Measurements from ENCODE around the gene EXD1. TPM values are rescaled to one million over a fixed set of nuclear protein-coding genes. Genes with fewer than 3 reads are reported as not detected.
"Not testable (repeated sequence)": the region's sequence is repeated elsewhere in the genome, so short reads cannot be mapped to it uniquely, and the experiment has no call there.

Gene EXD1
- total RNA-seq, 1 experiment from 2014 or later = 0.26 TPM

- POLR2A ChIA-PET = interaction anchor here (0.7 kb wide), 2 partner anchors 144 to 214 kb away, joined by 3 to 5 read pairs; no protein-coding TSS in a partner anchor
- Mint-ChIP-seq H3K27me3 (ENCODE audit: low read depth) (no peaks in the 10 kb centered on the region), H3K9me3 (no peaks in the 10 kb centered on the region), H3K4me1 (no peaks in the 10 kb centered on the region), H3K4me3 (no peak overlapping the region), H3K27ac (no peak overlapping the region), H3K36me3 (no peaks in the 10 kb centered on the region)
- DNase-seq (ENCODE audit: low spot score) (no peak), ATAC-seq (no peak)
- CTCF ChIA-PET = no interaction called here
- TF ChIP-seq ZNF416 (CRISPR knock-in tag; IDR thresholded peaks at IDR 0.05) (no peak), ZNF423 (CRISPR knock-in tag; IDR thresholded peaks at IDR 0.05) (no peak), GRHL2 (CRISPR knock-in tag; IDR thresholded peaks at IDR 0.05; ENCODE audit: insufficient replicate concordance, severe bottlenecking) (no peak), USF2 (CRISPR knock-in tag; IDR thresholded peaks at IDR 0.05) (no peak), CDX4 (CRISPR knock-in tag; IDR thresholded peaks at IDR 0.05; ENCODE audit: borderline replicate concordance) (no peak), SMAD4 (CRISPR knock-in tag; IDR thresholded peaks at IDR 0.05) (no peak), E2F1 (CRISPR knock-in tag; IDR thresholded peaks at IDR 0.05) (no peak), FOXK1 (CRISPR knock-in tag; IDR thresholded peaks at IDR 0.05) (no peak), NR1H2 (CRISPR knock-in tag; IDR thresholded peaks at IDR 0.05) (no peak), STAT6 (CRISPR knock-in tag; conservative IDR thresholded peaks at IDR 0.05; ENCODE audit: low read depth) (no peak), TEAD1 (CRISPR knock-in tag; IDR thresholded peaks at IDR 0.05) (no peak), ZBTB21 (CRISPR knock-in tag; IDR thresholded peaks at IDR 0.05; ENCODE audit: borderline replicate concordance) (no peak), IRF2 (CRISPR knock-in tag; IDR thresholded peaks at IDR 0.05; ENCODE audit: borderline replicate concordance, low read depth) (no peak), OVOL2 (CRISPR knock-in tag; IDR thresholded peaks at IDR 0.05; ENCODE audit: borderline replicate concordance) (no peak), NFYB (CRISPR knock-in tag; conservative IDR thresholded peaks at IDR 0.05; ENCODE audit: low read depth) (no peak)
Measured at GRCh38 chr15:41139619-41140018, 90.9 kb downstream of the EXD1 start.

GRCh38 chr15:41139112-41139511 lies 91.4 kb downstream of the EXD1 start:
- POLR2A ChIA-PET = interaction anchor here (0.7 kb wide), 2 partner anchors 144 to 213 kb away, joined by 3 to 5 read pairs; no protein-coding TSS in a partner anchor
- H3K4me1 Mint-ChIP-seq; ATAC-seq; DNase-seq (ENCODE audit: low spot score); H3K4me3 Mint-ChIP-seq; H3K27ac Mint-ChIP-seq; H3K36me3 Mint-ChIP-seq; H3K9me3 Mint-ChIP-seq; H3K27me3 Mint-ChIP-seq (ENCODE audit: low read depth): not testable (repeated sequence)
- CTCF ChIA-PET = interaction anchor here (0.7 kb wide), 1 partner anchor 46 kb away, joined by 4 read pairs; no protein-coding TSS in a partner anchor

GRCh38 chr15:41135580-41135979 lies 95.0 kb downstream of the EXD1 start:
- H3K4me3 Mint-ChIP-seq; DNase-seq (ENCODE audit: low spot score); POLR2A ChIA-PET; ATAC-seq; H3K4me1 Mint-ChIP-seq; H3K27me3 Mint-ChIP-seq (ENCODE audit: low read depth); H3K27ac Mint-ChIP-seq; CTCF ChIA-PET; H3K36me3 Mint-ChIP-seq: not testable (repeated sequence)
- peaks cover 16% of the 10 kb centered on the region for H3K9me3 Mint-ChIP-seq

- POLR2A ChIA-PET = no interaction called here
- TF ChIP-seq ZSCAN18 (CRISPR knock-in tag; IDR thresholded peaks at IDR 0.05) = no peak
- no peak for TF ChIP-seq CREM (CRISPR knock-in tag; IDR thresholded peaks at IDR 0.05)
- TF ChIP-seq PRRX2 (CRISPR knock-in tag; IDR thresholded peaks at IDR 0.05) = no peak
- TF ChIP-seq CTCF (IDR thresholded peaks at IDR 0.05) = no peak
Measured at GRCh38 chr15:41133454-41133853, 97.1 kb downstream of the EXD1 start.

More at GRCh38 chr15:41133454-41133853, 97.1 kb downstream of the EXD1 start:
- Mint-ChIP-seq H3K4me1 (no peaks in the 10 kb centered on the region), H3K4me3 (no peak overlapping the region), H3K27ac (no peak overlapping the region), H3K36me3 (no peaks in the 10 kb centered on the region), H3K9me3 (peaks cover 16% of the 10 kb centered on the region), H3K27me3 (ENCODE audit: low read depth) (no peaks in the 10 kb centered on the region)
- DNase-seq (ENCODE audit: low spot score) = no peak
- no peak for ATAC-seq
- CTCF ChIA-PET = no interaction called here
